GM18508 (cell line): ENCODE results near the gene SLCO2A1.

Experiments
- ATAC-seq: cut with Tn5 transposase; IDR thresholded peaks from one replicate; pipeline ENCODE4 v1.9.1; 2021; ENCODE audit warnings: moderate number of reproducible peaks; ENCODE audit not compliant: insufficient read depth, unreplicated experiment

Gene SLCO2A1

GRCh38 chr3:134003066-134003465 is 26.7 kb downstream of the SLCO2A1 start:
- no peak for ATAC-seq

- no peak for ATAC-seq
These were observed 27.4 kb downstream of the SLCO2A1 start for GRCh38 chr3:134002306-134002705.

GRCh38 chr3:134001251-134001650 is 28.5 kb downstream of the SLCO2A1 start:
- no peak for ATAC-seq

- no peak for ATAC-seq
These were observed 29.6 kb downstream of the SLCO2A1 start for GRCh38 chr3:133999891-134000685.

GRCh38 chr3:133998691-133999241 is 31.0 kb downstream of the SLCO2A1 start:
- ATAC-seq: no peak

GRCh38 chr3:133997871-133998635 is 31.7 kb downstream of the SLCO2A1 start:
- ATAC-seq: no peak

GRCh38 chr3:133996996-133997395 is 32.7 kb downstream of the SLCO2A1 start:
- no peak for ATAC-seq

GRCh38 chr3:133996251-133996661 is 33.5 kb downstream of the SLCO2A1 start:
- no peak for ATAC-seq

GRCh38 chr3:133995264-133995663 is 34.5 kb downstream of the SLCO2A1 start:
- no peak for ATAC-seq

- no peak for ATAC-seq
These were observed 35.4 kb downstream of the SLCO2A1 start for GRCh38 chr3:133994166-133994890.

GRCh38 chr3:133992951-133993620 is 36.6 kb downstream of the SLCO2A1 start:
- ATAC-seq: no peak

GRCh38 chr3:133992381-133992780 is 37.3 kb downstream of the SLCO2A1 start:
- no peak for ATAC-seq

GRCh38 chr3:133991637-133992036 is 38.1 kb downstream of the SLCO2A1 start:
- ATAC-seq: no peak

- ATAC-seq: no peak
These were observed 38.5 kb downstream of the SLCO2A1 start for GRCh38 chr3:133991209-133991608.

GRCh38 chr3:133989936-133990702 is 39.6 kb downstream of the SLCO2A1 start:
- no peak for ATAC-seq

GRCh38 chr3:133988631-133989161 is 41.0 kb downstream of the SLCO2A1 start:
- ATAC-seq: no peak

- peak; percentile 60 for ATAC-seq
These were observed 41.7 kb downstream of the SLCO2A1 start for GRCh38 chr3:133987948-133988484.

- ATAC-seq: no peak
These were observed 42.6 kb downstream of the SLCO2A1 start for GRCh38 chr3:133987136-133987535.

- no peak for ATAC-seq
These were observed 43.4 kb downstream of the SLCO2A1 start for GRCh38 chr3:133986311-133986710.
